GM15510 (cell line): ENCODE measurements around the gene CFAP45.

Experiments used
- POLR2A ChIP-seq: IDR thresholded peaks from 3 replicates; pipeline ENCODE4 v1.6.1; 2011; ENCODE audit warnings: borderline replicate concordance; ENCODE audit not compliant: insufficient read length; ENCODE audit errors: extremely low read depth

Gene CFAP45

GRCh38 chr1:159866066-159866465 lies 33.9 kb downstream of the CFAP45 start:
- TF ChIP-seq POLR2A: no peak

GRCh38 chr1:159864262-159864661 lies 35.7 kb downstream of the CFAP45 start:
- TF ChIP-seq POLR2A: no peak

GRCh38 chr1:159862557-159862956 lies 37.4 kb downstream of the CFAP45 start, which contains the start of gene VSIG8:
Gene VSIG8 (minus strand): TSS chr1:159862657. CDS start chr1:159862521, 136 bp downstream.
- TF ChIP-seq POLR2A: no peak

- no peak for TF ChIP-seq POLR2A
Measured at GRCh38 chr1:159862031-159862430, 37.9 kb downstream of the CFAP45 start.

GRCh38 chr1:159861218-159861617 lies 38.7 kb downstream of the CFAP45 start:
- no peak for TF ChIP-seq POLR2A

GRCh38 chr1:159860456-159860855 lies 39.5 kb downstream of the CFAP45 start:
- no peak for TF ChIP-seq POLR2A

GRCh38 chr1:159859767-159860322 lies 40.1 kb downstream of the CFAP45 start:
- no peak for TF ChIP-seq POLR2A

- no peak for TF ChIP-seq POLR2A
Measured at GRCh38 chr1:159857889-159858288, 42.1 kb downstream of the CFAP45 start.

- no peak for TF ChIP-seq POLR2A
Measured at GRCh38 chr1:159856576-159856975, 43.4 kb downstream of the CFAP45 start.

- no peak for TF ChIP-seq POLR2A
Measured at GRCh38 chr1:159855709-159856108, 44.3 kb downstream of the CFAP45 start.

- no peak for TF ChIP-seq POLR2A
Measured at GRCh38 chr1:159854693-159855192, 45.2 kb downstream of the CFAP45 start.

- TF ChIP-seq POLR2A: no peak
Measured at GRCh38 chr1:159854116-159854692, 45.8 kb downstream of the CFAP45 start.

- no peak for TF ChIP-seq POLR2A
Measured at GRCh38 chr1:159853417-159854115, 46.4 kb downstream of the CFAP45 start.

- no peak for TF ChIP-seq POLR2A
Measured at GRCh38 chr1:159851407-159851806, 48.6 kb downstream of the CFAP45 start.

- TF ChIP-seq POLR2A: no peak
Measured at GRCh38 chr1:159849626-159850366, 50.2 kb downstream of the CFAP45 start.
